H9 (cell line): ENCODE results near the gene WDR37. TPM values are rescaled to one million over a fixed set of nuclear protein-coding genes. Genes with fewer than 3 reads are reported as not detected.

Experiments used
- DNase-seq: peaks from one replicate; pipeline ENCODE4 v3.0.0-alpha.2; 2017
- H2AFZ ChIP-seq: one replicate; pipeline ENCODE4 v1.6.1; 2013; ENCODE audit warnings: mild to moderate bottlenecking, low read length, control low read depth, moderate library complexity
- H2AK5ac ChIP-seq: 2 replicates; pipeline ENCODE4 v1.6.1; 2013; ENCODE audit warnings: low read length, control low read depth, mixed read lengths; ENCODE audit not compliant: insufficient read length
- H2BK120ac ChIP-seq: one replicate; pipeline ENCODE4 v1.6.1; 2013; ENCODE audit warnings: low read depth, mild to moderate bottlenecking, low read length, control low read depth, inconsistent platforms; ENCODE audit not compliant: poor library complexity, severe bottlenecking
- H2BK12ac ChIP-seq: 2 replicates; pipeline ENCODE4 v1.6.1; 2013; ENCODE audit warnings: low read length, control low read depth, mixed read lengths, low read depth; ENCODE audit not compliant: insufficient read length
- H2BK15ac ChIP-seq: 2 replicates; pipeline ENCODE4 v1.6.1; 2013; ENCODE audit warnings: low read depth, low read length, control low read depth
- H2BK20ac ChIP-seq: one replicate; pipeline ENCODE4 v1.6.1; 2013; ENCODE audit warnings: low read depth, mild to moderate bottlenecking, low read length, control low read depth, inconsistent platforms; ENCODE audit not compliant: poor library complexity, severe bottlenecking
- H2BK5ac ChIP-seq: 2 replicates; pipeline ENCODE4 v1.6.1; 2013; ENCODE audit warnings: low read length, control low read depth, mixed read lengths; ENCODE audit not compliant: insufficient read length
- H3K14ac ChIP-seq: 2 replicates; pipeline ENCODE4 v1.6.1; 2013; ENCODE audit warnings: low read length, control low read depth; ENCODE audit not compliant: insufficient read depth
- H3K18ac ChIP-seq: 2 replicates; pipeline ENCODE4 v1.6.1; 2013; ENCODE audit warnings: low read depth, mild to moderate bottlenecking, mixed read lengths, low read length, control low read depth; ENCODE audit not compliant: insufficient read length
- H3K23ac ChIP-seq: 2 replicates; pipeline ENCODE4 v1.6.1; 2013; ENCODE audit warnings: low read length, control low read depth, mixed read lengths, low read depth; ENCODE audit not compliant: insufficient read length
- H3K23me2 ChIP-seq: 2 replicates; pipeline ENCODE4 v1.6.1; 2013; ENCODE audit warnings: low read depth, mild to moderate bottlenecking, mixed read lengths, low read length, control low read depth; ENCODE audit not compliant: insufficient read length, poor library complexity, severe bottlenecking
- H3K27ac ChIP-seq: 2 replicates; pipeline ENCODE4 v1.5.1; 2013; ENCODE audit warnings: low read length, control low read depth, mixed read lengths, low read depth; ENCODE audit not compliant: insufficient read length
- H3K27me3 ChIP-seq: 2 replicates; pipeline ENCODE4 v1.6.1; 2013; ENCODE audit warnings: low read length, control low read depth, inconsistent platforms; ENCODE audit not compliant: insufficient read depth
- H3K4ac ChIP-seq: 2 replicates; pipeline ENCODE4 v1.6.1; 2013; ENCODE audit warnings: low read depth, mild to moderate bottlenecking, control low read depth, inconsistent platforms, low read length, moderate library complexity
- H3K4me1 ChIP-seq: 2 replicates; pipeline ENCODE4 v1.6.1; 2013; ENCODE audit warnings: low read length, control low read depth, inconsistent platforms; ENCODE audit not compliant: insufficient read depth
- H3K4me2 ChIP-seq: 2 replicates; pipeline ENCODE4 v1.6.1; 2013; ENCODE audit warnings: low read length, control low read depth, mixed read lengths; ENCODE audit not compliant: insufficient read length, insufficient read depth
- H3K56ac ChIP-seq: 2 replicates; pipeline ENCODE4 v1.6.1; 2013; ENCODE audit warnings: low read depth, mild to moderate bottlenecking, mixed read lengths, low read length, control low read depth; ENCODE audit not compliant: insufficient read length
- H3K79me1 ChIP-seq: 2 replicates; pipeline ENCODE4 v1.6.1; 2013; ENCODE audit warnings: low read depth, mild to moderate bottlenecking, moderate library complexity, low read length, control low read depth, inconsistent platforms; ENCODE audit not compliant: insufficient read depth, poor library complexity, severe bottlenecking
- H3K79me2 ChIP-seq: 2 replicates; pipeline ENCODE4 v1.6.1; 2013; ENCODE audit warnings: low read length, control low read depth, inconsistent platforms; ENCODE audit not compliant: insufficient read depth
- H3K9ac ChIP-seq: 2 replicates; pipeline ENCODE4 v1.6.1; 2013; ENCODE audit warnings: low read length, control low read depth, mixed read lengths; ENCODE audit not compliant: insufficient read length; ENCODE audit errors: extremely low read depth
- H3K9me3 ChIP-seq: one replicate; pipeline ENCODE4 v1.6.1; 2013; ENCODE audit warnings: low read depth, low read length, inconsistent platforms; ENCODE audit not compliant: control insufficient read depth
- H3T11ph ChIP-seq: one replicate; pipeline ENCODE4 v1.6.1; 2013; ENCODE audit warnings: mild to moderate bottlenecking, low read length, control low read depth, inconsistent platforms
- H4K20me1 ChIP-seq: one replicate; pipeline ENCODE4 v1.6.1; 2013; ENCODE audit not compliant: control insufficient read depth, insufficient read length, insufficient read depth
- H4K5ac ChIP-seq: 2 replicates; pipeline ENCODE4 v1.6.1; 2013; ENCODE audit warnings: low read depth, mild to moderate bottlenecking, mixed read lengths, low read length, control low read depth; ENCODE audit not compliant: insufficient read length
- H4K8ac ChIP-seq: replicated peaks from 2 replicates; pipeline ENCODE4 v1.6.1; 2013; ENCODE audit warnings: low read length, control low read depth, mixed read lengths, low read depth; ENCODE audit not compliant: insufficient read length
- H4K91ac ChIP-seq: 2 replicates; pipeline ENCODE4 v1.6.1; 2013; ENCODE audit warnings: low read depth, mild to moderate bottlenecking, moderate library complexity, mixed read lengths, low read length, control low read depth; ENCODE audit not compliant: insufficient read length
- H3K27ac Mint-ChIP-seq, 3 experiments: 2 replicates in 2 of 3; 3 replicates in 1 of 3; pipeline ENCODE4 v1.8.0; 2020 to 2021; ENCODE audit warnings: mixed read lengths in 3 of 3, mild to moderate bottlenecking in 1 of 3, moderate library complexity in 1 of 3
- H3K27me3 Mint-ChIP-seq: 2 replicates; pipeline ENCODE4 v1.8.0; 2021; ENCODE audit warnings: low read depth, mild to moderate bottlenecking, moderate library complexity, mixed read lengths
- H3K36me3 Mint-ChIP-seq, 3 experiments: 2 replicates in 2 of 3; 3 replicates in 1 of 3; pipeline ENCODE4 v1.8.0; 2020 to 2021; ENCODE audit warnings: low read depth in 3 of 3, mixed read lengths in 3 of 3; ENCODE audit not compliant: insufficient read depth in 1 of 3
- H3K4me1 Mint-ChIP-seq, 2 experiments: 2 replicates each; pipeline ENCODE4 v1.8.0; 2020; ENCODE audit warnings: mixed read lengths in 2 of 2
- H3K4me3 Mint-ChIP-seq, 2 experiments: 2 replicates in 1 of 2; 3 replicates in 1 of 2; pipeline ENCODE4 v1.8.0; 2020 to 2021; ENCODE audit warnings: mild to moderate bottlenecking in 2 of 2, mixed read lengths in 2 of 2, moderate library complexity in 1 of 2
- H3K9me3 Mint-ChIP-seq, 2 experiments: 2 replicates in 1 of 2; 3 replicates in 1 of 2; pipeline ENCODE4 v1.8.0; 2020; ENCODE audit warnings: mild to moderate bottlenecking in 2 of 2, mixed read lengths in 2 of 2, moderate library complexity in 1 of 2
- CTCF ChIP-seq: fragments of 200-600 bp; sonication (generic); conservative IDR thresholded peaks from 3 replicates; pipeline ENCODE4 v1.8.0; 2021; ENCODE audit warnings: antibody characterized with exemption, mild to moderate bottlenecking
- WGBS: extraction: QIAGEN DNeasy Blood & Tissue Kit; methylation state at CpG from one replicate; pipeline ENCODE4 v1.1.7; 2013; ENCODE audit warnings: missing lambda C conversion rate, low lambda C conversion rate, mixed read lengths; ENCODE audit not compliant: insufficient read length; ENCODE audit errors: extremely low coverage; 5-methylcytosine and 5-hydroxymethylcytosine counted together
- total RNA-seq: library from RNA; stranded (reverse); gene quantifications from 2 replicates; pipeline ENCODE4 v1.2.1, GENCODE V29; 2021

WDR37 gene
- total RNA-seq, 1 experiment from 2014 or later: 13.1 TPM

- Mint-ChIP-seq H3K36me3 (peaks cover 31 to 66% (median 54%) of the 10 kb centered on the region in 3 experiments), H3K4me3 (no peak overlapping the region), H3K4me1 (peaks cover 21 to 23% of the 10 kb centered on the region in 2 experiments), H3K27me3 (no peaks in the 10 kb centered on the region), H3K9me3 (no peaks in the 10 kb centered on the region; a peak in 2 of 5 replicates), H3K27ac (peak overlapping the region in 2 of 3 experiments; percentile 68 to 88; a peak in 3 of 7 replicates)
- no peak overlapping the region for H2BK12ac ChIP-seq
- H3K4me1 ChIP-seq: no peaks in the 10 kb centered on the region; the same call in 1 of the 2 replicates
- no peak for TF ChIP-seq CTCF
- no peak overlapping the region for H4K5ac ChIP-seq
- no peak overlapping the region for H2BK120ac ChIP-seq
- no peaks in the 10 kb centered on the region for H3K9me3 ChIP-seq
- no peak overlapping the region for H3K14ac ChIP-seq
- no peak overlapping the region for H3K4me2 ChIP-seq
- no peak overlapping the region for H3K18ac ChIP-seq
- no peak overlapping the region for H2BK5ac ChIP-seq
- WGBS: no CpG with 5 or more reads among the region's 12 CpGs
- H3K79me2 ChIP-seq: peaks cover 28% of the 10 kb centered on the region
- H2AFZ ChIP-seq: no peak overlapping the region
- no peak overlapping the region for H2AK5ac ChIP-seq
- H3K56ac ChIP-seq: no peak overlapping the region
- no peak overlapping the region for H3K23ac ChIP-seq
- no peaks in the 10 kb centered on the region for H3K79me1 ChIP-seq
- H3K27ac ChIP-seq: no peak overlapping the region
- no peak overlapping the region for H2BK20ac ChIP-seq
- no peak overlapping the region for H4K8ac ChIP-seq
- H4K20me1 ChIP-seq: no peaks in the 10 kb centered on the region
- no peak overlapping the region for H3K9ac ChIP-seq
- H3K4ac ChIP-seq: no peak overlapping the region
- no peak overlapping the region for H2BK15ac ChIP-seq
- H3K23me2 ChIP-seq: peaks cover 3% of the 10 kb centered on the region
- no peak for DNase-seq
- H3T11ph ChIP-seq: no peak overlapping the region
- H3K27me3 ChIP-seq: no peaks in the 10 kb centered on the region
- no peak overlapping the region for H4K91ac ChIP-seq
Observed at GRCh38 chr10:1043532-1043995, 12.6 kb upstream of the WDR37 start.
